ENCODE results near the gene PRODH2. TPM values are rescaled to one million over a fixed set of nuclear protein-coding genes. Genes with fewer than 3 reads are reported as not detected.
"Not testable (repeated sequence)": the region's sequence is repeated elsewhere in the genome, so short reads cannot be mapped to it uniquely, and the experiment has no call there.

PRODH2 gene
- polyA plus RNA-seq, 6 donors from 2014 or later, result not detected

DNA sequence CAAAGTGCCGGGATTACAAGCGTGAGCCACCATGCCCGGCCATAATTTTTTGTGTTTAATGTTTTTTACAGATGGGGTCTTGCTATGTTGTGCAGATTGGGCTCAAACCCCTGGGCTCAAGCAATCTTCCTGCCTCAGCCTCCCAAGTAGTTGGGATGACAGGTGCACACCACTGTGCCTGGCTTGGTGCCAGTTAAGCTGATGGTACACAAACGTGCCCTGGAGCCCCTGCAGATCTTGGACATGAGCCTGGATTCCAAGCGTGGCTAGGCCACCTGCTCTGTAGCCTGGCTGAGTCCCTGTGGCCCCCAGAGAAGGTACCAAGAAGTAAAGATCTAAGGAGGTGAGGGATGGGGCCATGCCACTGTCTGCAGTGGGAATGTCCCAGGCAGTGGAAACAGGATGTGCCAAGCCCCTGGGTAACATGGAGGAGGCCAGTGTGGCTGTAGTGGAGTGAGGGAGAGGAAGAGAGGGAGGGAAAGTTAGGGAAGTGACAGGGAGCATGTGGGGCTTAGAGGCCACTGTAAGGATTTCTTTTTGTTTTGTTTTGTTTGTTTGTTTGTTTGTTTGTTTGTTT lies 7.0 kb downstream of the PRODH2 start:
- Mint-ChIP-seq H3K9me3 (peaks cover 0 to 5% (median 0%) of the 10 kb centered on the region in 7 donors), H3K4me3 (no peak overlapping the region), H3K4me1 (peaks cover 10 to 17% (median 12%) of the 10 kb centered on the region in 3 donors), H3K36me3 (no peaks in the 10 kb centered on the region), H3K27ac (peak overlapping the region in 1 of 6 donors; percentile 68), H3K27me3 (peaks cover under 1 to 21% (median 2%) of the 10 kb centered on the region in 3 donors)
- ATAC-seq (ENCODE audit: low read depth in 2 of 2), result no peak
- DNase-seq, result no peak

DNA sequence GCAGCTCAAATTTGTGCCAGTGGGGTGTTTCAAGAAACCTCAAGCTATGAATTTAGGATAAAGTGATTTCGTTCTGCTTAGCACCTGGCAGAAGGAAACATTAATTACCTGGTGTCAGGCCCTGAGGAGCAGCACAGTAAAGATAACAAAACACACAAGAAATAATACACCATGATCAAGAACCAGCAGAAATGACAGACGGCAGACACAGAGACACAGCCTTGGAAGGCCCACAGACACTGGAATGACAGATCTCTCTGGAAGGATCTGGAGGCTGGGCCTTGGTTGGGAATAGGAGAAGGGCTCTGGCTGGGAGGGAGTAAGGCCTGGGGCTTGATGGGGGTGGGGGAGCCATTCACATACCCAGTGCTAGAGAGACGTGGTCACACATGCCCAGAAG lies 10.8 kb downstream of the PRODH2 start:
- Mint-ChIP-seq H3K27me3 (peaks cover 12 to 34% (median 14%) of the 10 kb centered on the region in 3 donors), H3K27ac (peak overlapping the region in 1 of 6 donors; percentile 34), H3K4me1 (peaks cover 16 to 25% (median 18%) of the 10 kb centered on the region in 3 donors), H3K4me3 (no peak overlapping the region), H3K9me3 (peaks cover 0 to 5% (median 0%) of the 10 kb centered on the region in 7 donors), H3K36me3 (no peaks in the 10 kb centered on the region)
- DNase-seq, result no peak
- no peak for ATAC-seq (ENCODE audit: low read depth in 2 of 2)

DNA sequence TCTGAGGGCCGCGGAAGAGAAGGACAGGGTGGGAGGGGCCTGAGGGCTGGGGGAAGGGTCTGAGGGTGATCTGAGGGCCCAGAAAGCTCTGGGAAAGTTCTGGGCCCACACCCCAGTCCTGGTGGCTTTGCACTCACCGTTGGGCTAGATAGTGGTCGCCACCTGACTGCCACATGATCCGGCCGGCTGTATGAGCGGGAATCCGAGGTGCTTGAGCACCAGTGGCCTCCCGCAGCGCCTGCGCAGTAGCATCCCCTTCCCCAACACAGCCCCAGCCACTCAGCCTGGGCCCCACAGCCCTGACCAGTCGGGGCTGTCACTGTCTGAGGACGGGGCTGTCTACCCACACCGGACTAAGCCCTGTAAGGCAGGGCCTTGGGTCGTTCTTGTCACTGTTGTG lies 15.0 kb downstream of the PRODH2 start:
- peaks cover 0 to 4% (median 0%) of the 10 kb centered on the region in 7 donors for H3K9me3 Mint-ChIP-seq
- H3K4me1 Mint-ChIP-seq, result peaks cover 7 to 10% (median 9%) of the 10 kb centered on the region in 3 donors
- no peaks in the 10 kb centered on the region for H3K36me3 Mint-ChIP-seq
- ATAC-seq (ENCODE audit: low read depth in 2 of 2) (no peak), DNase-seq (no peak)
- peak overlapping the region in 1 of 8 donors; percentile 65 for H3K4me3 Mint-ChIP-seq
- peaks cover 22 to 49% (median 32%) of the 10 kb centered on the region in 3 donors for H3K27me3 Mint-ChIP-seq
- no peak overlapping the region for H3K27ac Mint-ChIP-seq

DNA sequence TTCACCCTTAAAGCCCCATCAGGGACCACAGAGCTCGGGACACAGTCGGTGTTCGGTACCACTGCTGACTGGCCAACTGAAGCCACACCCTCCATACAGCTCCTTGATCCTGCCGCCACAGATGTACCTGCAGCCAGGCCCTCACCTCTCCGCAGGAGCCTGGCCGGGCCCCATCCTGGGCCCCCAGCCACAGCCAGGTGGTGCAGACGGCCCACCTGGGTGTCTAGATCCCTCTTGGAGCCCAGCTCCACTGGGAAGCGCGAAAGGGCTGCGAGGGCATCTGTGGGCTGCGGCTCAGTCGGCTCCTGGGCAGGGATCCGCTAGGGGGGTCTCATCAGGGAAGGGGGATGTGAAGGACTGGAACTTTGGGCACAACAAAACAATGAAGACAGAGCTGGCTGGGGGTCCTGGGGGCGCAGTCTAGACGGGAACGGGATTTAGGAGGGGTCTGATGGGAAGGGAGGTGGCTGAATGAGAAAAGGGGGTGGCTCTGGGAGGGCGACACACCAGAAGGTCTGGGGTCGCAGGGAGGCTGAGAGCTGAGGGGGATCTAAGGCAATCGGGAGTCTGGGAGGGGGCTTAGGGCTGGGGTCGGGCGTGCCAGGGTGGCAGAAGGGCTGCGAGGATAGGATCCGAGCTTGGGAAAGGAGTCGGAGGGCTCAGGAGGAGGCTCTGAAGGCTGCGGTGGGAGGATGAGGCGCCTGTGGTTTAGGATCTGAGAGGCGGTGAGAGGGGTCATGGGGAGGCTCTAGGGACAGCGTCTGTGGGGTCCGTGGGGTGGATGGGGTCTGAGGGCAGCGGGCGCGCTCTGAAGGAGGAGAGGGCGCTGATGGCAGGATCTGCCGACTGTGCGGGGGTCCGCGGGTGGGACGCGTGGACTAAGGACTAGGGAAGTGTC lies 15.8 kb downstream of the PRODH2 start:
- ATAC-seq (ENCODE audit: low read depth in 2 of 2) (no peak), DNase-seq (no peak)
- H3K27ac Mint-ChIP-seq, result peak overlapping the region in 3 of 6 donors; percentile 56 to 87 (median 78)
- no peaks in the 10 kb centered on the region for H3K36me3 Mint-ChIP-seq
- H3K27me3 Mint-ChIP-seq, result peaks cover 22 to 52% (median 32%) of the 10 kb centered on the region in 3 donors
- H3K4me1 Mint-ChIP-seq, result peaks cover 7 to 10% (median 9%) of the 10 kb centered on the region in 3 donors
- H3K9me3 Mint-ChIP-seq, result peaks cover 0 to 4% (median 0%) of the 10 kb centered on the region in 7 donors
- peak overlapping the region in 2 of 8 donors; percentile 20 to 25 for H3K4me3 Mint-ChIP-seq

DNA sequence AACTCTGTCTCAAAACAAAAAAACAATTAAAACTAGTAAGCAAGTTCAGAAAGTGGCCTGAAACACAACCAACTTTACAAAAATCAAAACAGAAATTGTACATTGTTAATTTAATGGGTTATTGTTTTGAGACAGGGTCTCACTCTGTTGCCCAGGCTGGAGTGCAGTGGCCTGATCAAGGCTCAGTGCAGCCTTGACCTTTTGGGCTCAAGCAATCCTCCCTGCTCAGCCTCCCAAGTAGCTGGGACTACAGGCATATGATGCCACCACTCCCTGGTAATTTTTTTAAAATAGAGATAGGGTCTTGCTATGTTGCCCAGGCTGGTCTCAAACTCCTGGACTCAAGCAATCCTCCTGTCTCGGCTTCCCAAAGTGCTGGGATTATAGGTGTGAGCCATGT lies 17.1 kb downstream of the PRODH2 start:
- H3K9me3 Mint-ChIP-seq; H3K36me3 Mint-ChIP-seq; DNase-seq; H3K27ac Mint-ChIP-seq; H3K4me3 Mint-ChIP-seq; ATAC-seq (ENCODE audit: low read depth in 2 of 2); H3K4me1 Mint-ChIP-seq: not testable (repeated sequence)
- H3K27me3 Mint-ChIP-seq, result peaks cover 22 to 52% (median 32%) of the 10 kb centered on the region in 3 donors

DNA sequence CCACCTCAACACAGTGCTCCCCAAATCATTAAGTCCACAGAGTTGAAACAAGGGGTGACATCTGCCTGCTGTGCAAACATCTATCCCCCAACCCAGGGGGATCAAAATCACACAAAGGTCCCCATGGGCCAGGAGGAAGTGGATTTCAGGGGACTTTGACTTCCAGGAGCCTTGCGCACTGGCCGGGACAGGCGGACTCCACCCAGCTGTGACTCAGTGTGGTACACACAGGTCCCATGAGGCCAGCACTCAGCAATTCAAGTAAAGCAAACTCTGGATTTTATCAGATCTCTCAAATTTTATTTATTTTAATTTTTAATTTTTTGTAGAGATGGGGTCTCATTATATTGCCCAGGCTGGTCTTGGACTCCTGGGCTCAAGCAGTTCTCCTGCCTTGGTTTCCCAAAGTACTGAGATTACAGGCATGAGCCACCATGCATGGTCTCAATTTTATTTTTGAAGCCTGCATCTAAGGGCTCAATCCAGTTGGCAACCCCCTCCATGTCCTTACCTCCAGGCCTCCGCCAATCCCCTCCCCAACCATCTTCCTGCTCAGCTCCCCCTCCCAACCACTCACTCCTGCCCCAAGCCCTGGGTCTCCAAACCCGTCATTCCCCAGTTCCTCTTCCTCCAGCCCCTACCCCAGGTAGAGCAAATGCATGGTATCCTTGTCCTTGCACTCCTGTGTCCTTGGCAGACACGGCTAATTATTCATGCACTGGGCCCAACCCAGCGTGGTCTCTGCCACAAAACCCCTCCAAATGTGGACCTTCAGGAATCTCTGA lies 19.1 kb downstream of the PRODH2 start:
- Mint-ChIP-seq H3K4me3 (no peak overlapping the region), H3K27ac (no peak overlapping the region), H3K9me3 (no peaks in the 10 kb centered on the region), H3K4me1 (peaks cover 7 to 10% (median 9%) of the 10 kb centered on the region in 3 donors), H3K27me3 (peaks cover 22 to 38% (median 25%) of the 10 kb centered on the region in 3 donors), H3K36me3 (no peaks in the 10 kb centered on the region)
- ATAC-seq (ENCODE audit: low read depth in 2 of 2) (no peak), DNase-seq (no peak)

DNA sequence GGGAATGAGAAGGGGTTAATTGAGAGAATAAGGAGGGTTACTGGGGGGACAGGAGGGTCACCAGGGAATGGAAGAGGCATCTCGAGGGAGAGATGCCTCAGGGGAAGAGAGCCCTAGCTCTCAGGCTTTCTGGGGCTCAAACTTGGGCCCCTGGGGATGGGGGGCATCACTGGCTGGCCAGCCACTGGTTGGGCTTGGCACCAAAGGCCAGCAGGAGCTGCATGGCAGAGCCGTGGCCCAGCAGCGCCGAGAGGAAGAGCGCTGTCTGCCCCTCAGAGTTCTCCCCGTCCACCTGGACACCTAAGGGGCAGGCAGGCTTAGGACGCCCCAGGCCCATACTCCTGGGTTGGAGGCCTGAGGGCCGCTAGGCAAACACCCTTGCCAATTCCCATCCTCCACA lies 19.8 kb downstream of the PRODH2 start:
- Mint-ChIP-seq H3K4me3 (no peak overlapping the region), H3K36me3 (no peaks in the 10 kb centered on the region)
- no peak for ATAC-seq (ENCODE audit: low read depth in 2 of 2)

DNA sequence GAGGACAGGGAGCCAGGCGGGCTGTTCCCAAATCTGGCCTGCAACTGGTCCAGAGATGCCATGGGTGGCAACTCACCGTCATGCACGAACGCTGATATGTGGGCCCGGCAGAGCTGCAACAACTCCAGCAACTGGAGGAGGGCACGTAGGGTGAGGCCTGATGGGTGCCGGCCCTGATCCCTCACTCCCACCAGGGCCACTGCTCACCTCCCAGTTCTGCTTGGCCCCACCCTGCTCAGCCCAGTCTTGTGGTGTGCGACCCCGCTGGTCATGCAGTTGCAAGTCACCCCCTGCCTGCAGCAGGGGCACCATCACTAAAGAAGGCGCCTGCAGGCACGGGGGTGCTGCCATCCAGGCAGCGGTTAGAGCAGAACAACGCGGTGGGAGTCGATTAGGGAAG lies 20.3 kb downstream of the PRODH2 start:
- peaks cover 6 to 7% (median 7%) of the 10 kb centered on the region in 3 donors for H3K4me1 Mint-ChIP-seq

More for the DNA sequence above, 19.8 kb downstream of the PRODH2 start:
- no peak for DNase-seq
- Mint-ChIP-seq H3K27me3 (peaks cover 18 to 33% (median 25%) of the 10 kb centered on the region in 3 donors), H3K9me3 (no peaks in the 10 kb centered on the region), H3K4me1 (peaks cover 7 to 10% (median 9%) of the 10 kb centered on the region in 3 donors), H3K27ac (no peak overlapping the region)

DNA sequence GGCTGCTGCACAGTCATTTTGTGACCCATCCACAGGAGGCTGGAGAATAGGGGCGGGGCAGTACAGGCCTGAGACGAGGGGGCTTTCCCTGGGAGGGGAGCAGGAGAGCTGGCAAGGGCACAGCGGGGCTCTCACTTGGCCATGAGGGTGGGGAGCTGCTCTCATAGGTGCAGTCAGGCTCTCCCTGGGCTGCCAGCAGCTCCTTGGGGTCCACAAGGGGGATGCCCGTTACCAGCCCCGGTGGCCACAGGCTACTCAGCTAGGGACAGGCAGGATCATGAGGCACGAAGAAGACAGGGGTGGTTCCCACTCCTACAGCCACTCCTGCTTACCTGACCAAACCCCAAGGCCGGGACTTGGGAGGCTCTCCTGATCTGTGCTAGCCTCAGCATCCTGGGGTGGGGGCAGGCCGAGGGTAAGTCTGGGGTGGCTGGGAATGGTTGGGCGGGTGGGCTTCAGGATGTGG lies 20.8 kb downstream of the PRODH2 start:
- DNase-seq (no peak), ATAC-seq (ENCODE audit: low read depth in 2 of 2) (no peak)
- Mint-ChIP-seq H3K27ac (no peak overlapping the region), H3K4me1 (peaks cover 2 to 3% (median 2%) of the 10 kb centered on the region in 3 donors), H3K36me3 (no peaks in the 10 kb centered on the region), H3K9me3 (no peaks in the 10 kb centered on the region), H3K27me3 (peaks cover 9 to 23% (median 18%) of the 10 kb centered on the region in 3 donors), H3K4me3 (no peak overlapping the region)

More for the DNA sequence above, 20.3 kb downstream of the PRODH2 start:
- no peaks in the 10 kb centered on the region for H3K36me3 Mint-ChIP-seq
- peaks cover 14 to 27% (median 23%) of the 10 kb centered on the region in 3 donors for H3K27me3 Mint-ChIP-seq
- no peak for ATAC-seq (ENCODE audit: low read depth in 2 of 2)
- no peak overlapping the region for H3K4me3 Mint-ChIP-seq
- H3K9me3 Mint-ChIP-seq, result no peaks in the 10 kb centered on the region
- no peak for DNase-seq
- no peak overlapping the region for H3K27ac Mint-ChIP-seq

DNA sequence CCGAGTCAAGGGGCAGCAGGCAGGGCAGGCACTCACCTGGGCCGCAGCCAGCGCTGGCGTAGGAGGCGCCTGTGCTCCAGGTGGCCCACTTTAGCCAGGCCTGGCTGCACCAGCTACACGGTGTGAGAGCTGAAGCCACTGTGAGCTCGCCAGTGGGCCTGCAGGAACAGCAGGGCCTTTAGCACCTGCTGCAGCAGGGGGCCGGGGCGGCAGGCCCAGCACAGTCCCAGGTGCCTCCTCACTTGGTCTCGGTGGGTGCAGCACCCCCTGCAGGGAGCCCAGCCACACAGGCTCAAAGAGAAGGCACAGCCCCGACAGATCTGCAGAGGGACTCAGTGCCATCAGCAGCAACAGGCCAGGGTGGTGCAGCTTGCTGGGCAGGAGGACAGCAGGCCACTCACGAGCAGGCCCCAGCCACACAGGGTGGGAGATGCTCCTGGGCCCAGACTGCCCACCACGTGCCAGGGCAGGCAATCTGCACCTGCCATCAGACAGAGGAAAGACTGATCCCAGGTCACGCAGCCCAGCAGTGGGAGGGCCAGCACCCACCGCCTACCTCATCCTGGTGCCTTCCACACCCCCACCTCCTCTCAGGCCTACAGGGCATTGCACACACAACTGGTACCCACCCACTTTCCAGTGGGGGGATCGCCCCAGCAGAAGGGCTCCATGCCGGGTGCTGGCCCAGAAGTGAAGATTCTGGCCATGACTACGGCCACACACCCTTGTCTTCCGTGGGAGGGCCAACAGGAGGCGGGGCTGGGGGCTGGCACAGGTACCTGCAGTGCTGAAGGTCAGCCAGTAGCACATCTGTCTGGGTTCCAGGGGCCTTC lies 21.4 kb downstream of the PRODH2 start:
- H3K36me3 Mint-ChIP-seq, result no peaks in the 10 kb centered on the region
- H3K27ac Mint-ChIP-seq, result no peak overlapping the region
- H3K4me1 Mint-ChIP-seq, result peaks cover 0 to 2% (median 0%) of the 10 kb centered on the region in 3 donors
- H3K27me3 Mint-ChIP-seq, result peaks cover 5 to 16% (median 12%) of the 10 kb centered on the region in 3 donors
- DNase-seq (no peak), ATAC-seq (ENCODE audit: low read depth in 2 of 2) (peak in 1 of 2 donors; percentile 33)
- H3K9me3 Mint-ChIP-seq, result no peaks in the 10 kb centered on the region
- no peak overlapping the region for H3K4me3 Mint-ChIP-seq

DNA sequence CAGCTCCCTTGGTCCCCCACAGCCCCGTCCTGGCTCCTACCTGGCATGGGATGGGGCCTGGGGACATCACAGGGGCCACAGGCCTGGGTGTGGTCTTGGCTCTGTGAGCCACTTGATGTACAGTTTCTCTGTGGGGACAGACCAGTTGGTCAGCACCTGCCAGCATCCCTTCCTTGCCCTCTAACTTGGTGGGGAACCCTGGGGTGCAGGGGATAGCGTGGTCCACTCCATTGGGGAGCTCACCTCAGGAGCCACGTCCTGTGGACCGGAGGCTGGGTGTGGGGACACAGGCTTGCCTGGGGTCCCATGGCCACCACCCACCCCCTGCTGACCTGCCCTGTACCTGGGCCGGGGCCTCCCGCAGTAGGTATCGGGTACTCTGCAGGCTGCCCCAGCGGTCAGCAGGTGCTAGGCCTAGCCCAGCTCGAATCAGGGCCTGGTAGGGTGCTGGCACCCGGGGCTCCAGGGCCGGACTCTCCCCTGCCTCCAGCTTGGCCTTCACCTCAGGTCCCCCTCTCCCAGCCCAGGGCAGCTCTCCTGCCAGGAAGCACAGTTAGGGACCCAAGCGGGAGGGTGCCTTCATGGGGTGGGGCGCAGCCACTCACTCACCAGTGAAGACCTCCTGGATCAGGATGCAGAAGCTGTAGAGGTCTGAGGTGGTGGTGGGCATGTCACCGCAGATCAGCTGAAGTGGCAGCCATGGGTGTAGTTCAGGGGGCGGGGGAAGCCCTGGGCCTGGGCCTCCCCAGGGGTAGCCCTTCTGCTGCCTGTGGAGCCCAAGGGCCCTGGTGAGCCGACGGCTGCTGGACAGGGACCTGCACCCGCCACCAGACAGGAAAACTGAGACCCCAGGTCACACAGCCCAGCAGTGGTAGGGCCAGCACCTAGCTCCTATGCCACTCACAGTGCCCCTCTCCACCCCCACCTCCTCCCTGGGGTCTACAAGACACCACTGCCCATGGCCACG lies 22.4 kb downstream of the PRODH2 start:
- no peak overlapping the region for H3K27ac Mint-ChIP-seq

More for the DNA sequence above, 22.4 kb downstream of the PRODH2 start:
- peaks cover 0 to 2% (median 0%) of the 10 kb centered on the region in 3 donors for H3K4me1 Mint-ChIP-seq
- no peaks in the 10 kb centered on the region for H3K36me3 Mint-ChIP-seq
- no peak overlapping the region for H3K4me3 Mint-ChIP-seq
- ATAC-seq (ENCODE audit: low read depth in 2 of 2), result no peak
- no peak for DNase-seq
- no peaks in the 10 kb centered on the region for H3K9me3 Mint-ChIP-seq
- H3K27me3 Mint-ChIP-seq, result peaks cover 0 to 12% (median 8%) of the 10 kb centered on the region in 3 donors
